Measurements from ENCODE around the gene TNFRSF8.

TNFRSF8 gene

DNA sequence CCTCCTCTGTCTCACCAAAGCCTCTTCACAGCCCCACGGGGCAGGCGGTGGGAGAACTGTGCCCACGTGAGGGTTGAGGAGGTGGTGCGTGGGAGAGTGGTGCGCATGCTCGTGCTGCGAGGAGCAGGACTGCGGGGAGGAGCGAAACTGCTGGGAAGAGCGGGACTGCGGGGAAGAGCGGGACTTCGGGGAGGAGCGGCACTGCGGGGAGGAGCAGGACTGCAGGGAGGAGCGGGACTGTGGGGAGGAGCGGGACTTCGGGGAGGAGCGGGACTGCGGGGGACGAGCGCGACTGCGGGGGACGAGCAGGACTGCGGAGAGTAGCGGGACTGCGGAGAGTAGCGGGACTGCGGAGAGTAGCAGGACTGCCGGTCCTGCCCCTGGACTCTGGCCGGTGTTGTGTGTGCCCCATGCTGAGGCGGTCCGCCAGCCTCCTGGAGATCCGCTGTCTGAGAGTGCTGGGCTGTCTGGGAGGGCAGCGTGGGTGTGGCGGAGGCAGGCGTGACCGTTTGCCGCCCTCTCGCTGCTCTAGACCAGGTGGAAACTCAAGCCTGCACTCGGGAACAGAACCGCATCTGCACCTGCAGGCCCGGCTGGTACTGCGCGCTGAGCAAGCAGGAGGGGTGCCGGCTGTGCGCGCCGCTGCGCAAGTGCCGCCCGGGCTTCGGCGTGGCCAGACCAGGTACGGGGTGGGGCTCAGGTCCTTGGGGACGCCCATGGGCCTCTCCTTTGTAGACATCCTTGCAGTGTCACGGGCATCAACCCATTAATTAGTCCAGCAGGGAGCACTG is 128.3 kb downstream of the TNFRSF8 start:
- Histone ChIP-seq H3K9ac (ENCODE audit: low read depth, low read length) (no peak overlapping the region), H3K9me3 (ENCODE audit: control insufficient read depth, insufficient read depth, low read length) (no peaks in the 10 kb centered on the region), H3K4me1 (ENCODE audit: control insufficient read depth, insufficient read depth, low read length) (no peaks in the 10 kb centered on the region), H3K27me3 (ENCODE audit: control insufficient read depth, insufficient read depth, low read length) (no peaks in the 10 kb centered on the region), H3K4me3 (ENCODE audit: low read depth, low read length) (no peak overlapping the region), H3K36me3 (ENCODE audit: control insufficient read depth, insufficient read depth, low read length) (peaks cover 2% of the 10 kb centered on the region)
